ENCODE measurements around the gene ST3GAL4.
A peak's percentile ranks its signal among the peaks of the same experiment; 100 is the strongest.

The ST3GAL4 gene

GRCh38 chr11:126408496-126408895 is 53.0 kb downstream of the ST3GAL4 start:
- no peak for DNase-seq (ENCODE audit: low spot score)

GRCh38 chr11:126408901-126409619 is 53.6 kb downstream of the ST3GAL4 start:
- no peak for DNase-seq (ENCODE audit: low spot score)

DNA sequence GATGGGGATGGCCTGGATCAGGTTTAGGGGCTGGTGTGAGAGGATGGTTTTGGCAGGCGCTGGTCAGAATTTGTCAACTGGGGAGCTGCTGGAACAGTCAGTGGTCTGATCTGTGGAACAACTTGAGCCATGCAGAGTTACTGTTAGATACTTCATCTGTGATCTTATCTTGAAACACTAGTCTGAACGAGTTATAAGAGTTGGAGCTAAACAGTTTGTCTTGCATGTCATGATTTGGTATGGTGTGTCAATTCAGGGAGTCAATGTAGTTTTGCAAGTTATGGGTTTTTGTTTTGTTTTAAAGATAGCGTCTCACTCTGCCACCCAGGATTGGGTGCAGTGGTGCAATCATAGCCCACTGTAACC is 54.1 kb downstream of the ST3GAL4 start:
- no peak for DNase-seq (ENCODE audit: low spot score)

GRCh38 chr11:126410649-126411048 is 55.2 kb downstream of the ST3GAL4 start:
- DNase-seq (ENCODE audit: low spot score) = no peak

- DNase-seq (ENCODE audit: low spot score) = no peak
These were observed 56.5 kb downstream of the ST3GAL4 start for GRCh38 chr11:126411971-126412381.

DNA sequence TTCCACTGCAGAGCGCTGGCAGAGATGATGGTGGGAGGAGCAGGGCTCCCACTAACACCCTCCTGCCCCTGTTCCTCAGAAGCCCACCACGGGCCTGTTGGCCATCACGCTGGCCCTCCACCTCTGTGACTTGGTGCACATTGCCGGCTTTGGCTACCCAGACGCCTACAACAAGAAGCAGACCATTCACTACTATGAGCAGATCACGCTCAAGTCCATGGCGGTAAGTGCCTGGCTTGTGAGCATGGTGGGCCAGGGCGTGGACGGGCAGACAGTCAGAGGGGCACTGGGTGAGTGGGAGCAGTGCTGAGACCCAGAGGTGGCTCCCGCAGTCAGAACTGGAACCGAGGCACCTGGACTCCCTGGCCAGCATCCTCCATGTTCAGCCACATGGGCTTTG is 57.9 kb downstream of the ST3GAL4 start:
- no peak for DNase-seq (ENCODE audit: low spot score)

DNA sequence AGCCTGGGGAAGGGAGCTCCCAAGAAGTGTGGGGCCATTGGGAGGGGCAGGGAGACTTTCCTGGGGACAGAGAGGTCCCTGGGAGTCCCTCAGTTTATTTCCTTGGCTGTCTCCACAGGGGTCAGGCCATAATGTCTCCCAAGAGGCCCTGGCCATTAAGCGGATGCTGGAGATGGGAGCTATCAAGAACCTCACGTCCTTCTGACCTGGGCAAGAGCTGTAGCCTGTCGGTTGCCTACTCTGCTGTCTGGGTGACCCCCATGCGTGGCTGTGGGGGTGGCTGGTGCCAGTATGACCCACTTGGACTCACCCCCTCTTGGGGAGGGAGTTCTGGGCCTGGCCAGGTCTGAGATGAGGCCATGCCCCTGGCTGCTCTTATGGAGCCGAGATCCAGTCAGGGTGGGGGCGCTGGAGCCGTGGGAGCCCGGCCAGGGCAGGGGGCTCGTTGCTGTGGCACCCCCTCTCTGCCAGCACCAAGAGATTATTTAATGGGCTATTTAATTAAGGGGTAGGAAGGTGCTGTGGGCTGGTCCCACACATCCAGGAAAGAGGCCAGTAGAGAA is 58.4 kb downstream of the ST3GAL4 start:
- DNase-seq (ENCODE audit: low spot score) = no peak

DNA sequence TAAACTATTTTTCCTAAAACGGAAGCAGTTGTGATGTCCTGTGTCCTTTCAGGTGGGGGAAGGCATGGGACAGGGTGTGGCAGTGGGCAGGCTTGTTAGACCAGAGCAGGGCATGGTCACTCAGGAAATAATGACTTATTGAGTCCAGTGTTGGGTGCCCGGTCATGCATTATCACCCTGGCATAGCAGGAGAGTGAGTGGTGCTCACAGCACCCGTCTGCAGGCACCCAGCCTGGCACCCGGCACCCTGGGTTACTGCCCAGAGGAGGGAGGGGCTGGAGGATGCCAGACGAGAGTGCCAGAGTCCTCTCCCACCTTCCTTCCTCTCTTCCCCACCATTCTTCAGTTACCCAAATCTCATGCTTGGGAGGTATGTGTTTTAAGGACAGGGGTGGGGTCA is 59.1 kb downstream of the ST3GAL4 start:
- no peak for DNase-seq (ENCODE audit: low spot score)

DNA sequence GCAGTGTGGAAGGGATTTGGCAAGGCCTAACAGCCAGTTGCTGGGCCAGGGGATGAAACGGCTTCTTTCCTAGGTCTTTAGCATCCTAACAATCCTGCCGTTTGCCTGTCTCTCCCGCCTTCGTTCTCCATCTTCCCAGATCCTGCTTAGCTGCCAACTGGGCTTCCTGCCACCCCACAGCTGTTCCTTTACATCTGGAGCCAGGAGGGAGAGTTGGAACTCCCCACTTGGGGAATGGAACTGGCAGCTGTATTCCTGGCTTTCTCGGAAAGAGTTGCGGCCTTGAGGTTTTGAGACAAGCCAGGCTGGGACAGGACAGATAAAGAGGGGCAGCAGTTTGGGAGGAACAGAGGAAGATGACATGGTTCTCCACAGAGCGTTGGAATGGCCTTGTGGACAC is 59.6 kb downstream of the ST3GAL4 start:
- DNase-seq (ENCODE audit: low spot score) = no peak

DNA sequence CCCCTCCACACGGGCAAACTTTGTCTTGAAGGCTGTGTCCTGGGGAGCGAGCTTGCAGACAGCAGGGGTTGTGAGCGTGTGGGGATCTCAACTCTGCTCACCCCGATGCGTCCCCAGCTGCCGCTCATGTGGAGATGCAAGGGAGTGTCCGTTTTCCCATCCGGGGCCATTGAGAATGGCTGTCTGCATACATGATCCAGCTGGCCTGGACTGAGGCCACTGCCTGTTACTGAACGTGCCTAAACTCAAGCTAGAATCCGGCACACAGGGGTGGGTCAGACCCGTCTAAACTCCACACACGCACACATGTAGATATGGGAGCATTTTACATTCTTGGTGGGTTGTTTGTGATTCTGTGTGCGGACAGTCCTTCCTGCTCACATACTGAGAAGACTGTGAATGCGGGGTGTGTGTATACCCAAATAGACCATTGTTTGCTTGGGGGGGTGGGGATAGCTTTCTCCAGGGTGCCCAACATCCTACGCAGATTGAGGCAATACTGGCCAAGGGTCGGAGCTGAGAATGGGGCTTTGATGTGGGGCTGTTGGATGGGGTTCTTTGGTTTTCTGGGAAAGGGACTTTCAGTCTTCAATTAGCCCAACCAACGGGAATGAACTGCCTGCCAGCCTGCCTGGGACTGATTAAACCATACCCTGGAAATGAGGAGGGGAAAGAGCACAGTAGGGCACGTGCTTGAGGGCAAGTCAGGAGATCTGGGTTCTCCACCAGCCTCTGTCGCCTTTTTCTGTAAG is 60.4 kb downstream of the ST3GAL4 start:
- DNase-seq (ENCODE audit: low spot score) = no peak

DNA sequence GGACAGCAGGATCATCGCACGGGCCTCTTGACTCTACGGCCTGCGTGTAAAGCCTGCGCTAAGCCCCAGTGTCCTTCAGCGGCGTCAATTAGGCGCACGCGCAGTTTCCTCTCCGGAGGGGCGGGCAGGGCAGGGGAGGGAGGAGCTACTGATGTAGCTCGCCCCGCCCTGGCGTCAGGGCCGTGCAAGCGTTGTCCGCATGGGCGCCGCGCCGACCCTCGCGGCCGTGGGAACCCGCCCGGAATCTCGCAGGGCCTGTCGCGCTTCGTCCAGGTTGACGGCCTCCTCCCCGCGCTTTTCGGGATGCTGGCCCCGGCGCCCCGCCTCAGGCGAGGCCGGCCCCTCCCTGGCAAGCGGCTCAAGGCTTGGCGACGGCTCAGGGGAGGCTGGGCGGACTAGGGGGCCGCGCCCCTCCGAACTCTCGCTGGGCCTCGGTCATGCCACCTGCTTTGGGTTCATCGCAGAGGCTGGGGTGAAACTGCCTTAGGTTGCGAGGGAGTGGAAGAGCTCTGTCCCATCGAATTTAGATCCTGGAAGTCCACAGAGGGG is 61.1 kb downstream of the ST3GAL4 start:
- peak; percentile 69 for DNase-seq (ENCODE audit: low spot score)

GRCh38 chr11:126417091-126417862 is 61.8 kb downstream of the ST3GAL4 start:
- DNase-seq (ENCODE audit: low spot score) = no peak

DNA sequence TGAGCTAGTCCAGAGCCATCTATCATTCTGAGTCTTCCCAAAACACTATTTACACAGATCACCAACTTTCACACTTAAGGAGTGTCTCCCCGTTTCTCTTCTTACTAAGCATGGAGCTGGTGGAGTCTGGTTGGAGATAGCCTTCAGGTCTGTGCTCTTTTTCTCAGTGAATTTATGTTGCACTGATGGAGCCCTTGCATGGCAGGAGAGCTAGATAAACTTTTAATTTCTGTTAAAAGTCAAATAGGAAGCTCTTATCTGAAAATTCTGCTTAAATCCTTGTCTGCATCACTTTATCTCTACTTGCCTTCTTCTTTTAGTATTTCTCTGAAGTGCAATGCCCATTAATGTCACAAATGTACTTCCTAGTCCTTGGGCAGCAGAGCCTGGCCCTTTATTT is 63.4 kb downstream of the ST3GAL4 start:
- DNase-seq (ENCODE audit: low spot score) = no peak

GRCh38 chr11:126419801-126420697 is 64.6 kb downstream of the ST3GAL4 start:
- DNase-seq (ENCODE audit: low spot score) = no peak

DNA sequence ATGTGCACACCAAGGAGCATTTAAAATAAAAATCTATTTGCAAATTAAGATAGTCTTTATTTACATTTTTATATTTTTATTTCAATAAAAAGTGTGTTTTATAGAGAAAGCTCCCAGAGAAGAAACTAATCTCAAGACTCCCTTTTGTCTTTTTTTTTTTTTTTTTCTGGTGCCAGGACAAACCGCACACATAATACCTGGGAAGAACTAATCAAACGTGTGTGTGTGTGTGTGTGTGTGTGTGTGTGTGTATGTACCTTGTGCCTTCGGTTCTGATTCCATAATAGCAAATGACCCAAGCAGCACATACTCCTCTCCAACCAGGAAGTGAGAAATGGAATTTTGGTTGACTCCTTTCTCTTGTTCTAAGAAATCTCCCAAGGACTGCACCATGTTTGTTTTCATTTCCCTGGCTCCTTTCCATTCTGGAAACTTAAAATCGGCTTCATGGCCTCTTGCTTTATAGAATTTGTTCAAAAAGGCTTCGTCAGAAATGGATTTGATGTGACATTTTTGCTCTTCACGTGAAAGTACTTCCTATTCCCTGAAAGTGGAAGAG is 65.3 kb downstream of the ST3GAL4 start:
- no peak for DNase-seq (ENCODE audit: low spot score)

DNA sequence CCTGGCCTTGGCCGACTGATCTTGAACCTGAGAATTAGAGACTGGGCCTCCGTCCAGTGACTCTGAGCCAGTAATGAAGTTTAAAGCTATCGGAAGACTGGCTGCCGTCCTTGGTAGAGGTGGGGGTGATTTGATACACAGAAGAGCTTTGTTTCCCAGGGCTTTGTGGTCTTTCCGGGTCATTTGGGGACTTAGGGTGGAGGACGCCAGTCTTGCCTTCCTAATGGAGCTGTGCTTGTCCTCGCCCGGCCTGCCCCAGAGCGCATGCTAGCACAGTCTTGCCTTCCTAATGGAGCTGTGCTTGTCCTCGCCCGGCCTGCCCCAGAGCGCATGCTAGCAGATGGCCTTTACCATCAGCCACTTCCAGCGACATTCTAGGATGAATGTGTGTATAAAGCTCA is 65.8 kb downstream of the ST3GAL4 start:
- DNase-seq (ENCODE audit: low spot score) = no peak

GRCh38 chr11:126422446-126422845 is 67.0 kb downstream of the ST3GAL4 start:
- DNase-seq (ENCODE audit: low spot score) = no peak

GRCh38 chr11:126423154-126423553 is 67.7 kb downstream of the ST3GAL4 start:
- peak; percentile 43 for DNase-seq (ENCODE audit: low spot score)

DNA sequence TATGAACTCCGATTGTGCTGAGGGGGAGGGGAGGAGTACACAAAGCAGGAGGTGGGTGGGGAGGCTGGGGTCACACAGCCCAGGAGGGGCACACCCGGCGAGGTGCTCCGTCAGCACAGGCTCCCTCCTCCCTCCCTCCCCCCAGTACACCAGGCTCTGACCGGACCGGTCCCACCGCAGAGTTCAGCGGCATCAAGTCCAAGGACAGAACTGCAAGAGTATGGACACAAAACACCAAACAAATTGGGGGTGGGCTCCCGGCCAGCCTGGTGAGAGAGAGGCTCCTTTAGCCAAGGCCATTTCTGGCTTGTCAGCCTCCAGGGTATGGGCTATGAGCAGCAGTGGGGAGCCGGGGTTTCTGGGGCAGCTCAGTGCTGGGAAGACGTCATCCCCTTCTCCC is 68.3 kb downstream of the ST3GAL4 start:
- DNase-seq (ENCODE audit: low spot score) = no peak

DNA sequence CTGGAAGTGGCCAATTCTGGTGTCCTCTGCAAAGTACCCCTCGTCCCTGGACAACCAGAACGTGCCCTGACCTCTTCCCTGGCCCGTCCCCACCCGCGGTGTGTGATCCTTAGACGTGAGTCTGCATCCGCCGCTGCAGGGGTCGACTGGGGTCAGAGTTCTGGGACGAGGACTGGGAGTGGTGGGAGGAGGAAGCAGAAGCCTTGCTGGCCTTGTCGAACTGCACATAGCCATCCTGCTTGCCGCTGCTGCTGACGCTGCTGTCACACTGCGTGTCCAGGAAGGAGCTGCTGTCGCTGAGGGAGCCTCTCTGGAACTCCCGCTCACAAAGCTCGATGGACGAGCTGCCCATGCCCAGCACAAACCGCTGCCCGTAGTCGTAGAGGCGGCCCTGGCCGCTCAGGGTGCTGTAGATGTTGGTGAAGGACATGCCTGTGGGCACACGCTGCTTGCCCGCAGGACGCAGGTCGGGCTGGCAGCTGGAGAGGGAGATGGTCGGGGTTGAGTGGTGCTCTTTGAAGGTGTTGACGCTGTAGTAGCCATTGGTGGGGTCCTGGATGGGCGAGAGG is 69.1 kb downstream of the ST3GAL4 start:
- no peak for DNase-seq (ENCODE audit: low spot score)

GRCh38 chr11:126426106-126426505 is 70.6 kb downstream of the ST3GAL4 start:
- DNase-seq (ENCODE audit: low spot score) = no peak
